ENCODE data around the gene SENP3.
A peak's percentile ranks its signal among the peaks of the same experiment; 100 is the strongest.

SENP3 gene

DNA sequence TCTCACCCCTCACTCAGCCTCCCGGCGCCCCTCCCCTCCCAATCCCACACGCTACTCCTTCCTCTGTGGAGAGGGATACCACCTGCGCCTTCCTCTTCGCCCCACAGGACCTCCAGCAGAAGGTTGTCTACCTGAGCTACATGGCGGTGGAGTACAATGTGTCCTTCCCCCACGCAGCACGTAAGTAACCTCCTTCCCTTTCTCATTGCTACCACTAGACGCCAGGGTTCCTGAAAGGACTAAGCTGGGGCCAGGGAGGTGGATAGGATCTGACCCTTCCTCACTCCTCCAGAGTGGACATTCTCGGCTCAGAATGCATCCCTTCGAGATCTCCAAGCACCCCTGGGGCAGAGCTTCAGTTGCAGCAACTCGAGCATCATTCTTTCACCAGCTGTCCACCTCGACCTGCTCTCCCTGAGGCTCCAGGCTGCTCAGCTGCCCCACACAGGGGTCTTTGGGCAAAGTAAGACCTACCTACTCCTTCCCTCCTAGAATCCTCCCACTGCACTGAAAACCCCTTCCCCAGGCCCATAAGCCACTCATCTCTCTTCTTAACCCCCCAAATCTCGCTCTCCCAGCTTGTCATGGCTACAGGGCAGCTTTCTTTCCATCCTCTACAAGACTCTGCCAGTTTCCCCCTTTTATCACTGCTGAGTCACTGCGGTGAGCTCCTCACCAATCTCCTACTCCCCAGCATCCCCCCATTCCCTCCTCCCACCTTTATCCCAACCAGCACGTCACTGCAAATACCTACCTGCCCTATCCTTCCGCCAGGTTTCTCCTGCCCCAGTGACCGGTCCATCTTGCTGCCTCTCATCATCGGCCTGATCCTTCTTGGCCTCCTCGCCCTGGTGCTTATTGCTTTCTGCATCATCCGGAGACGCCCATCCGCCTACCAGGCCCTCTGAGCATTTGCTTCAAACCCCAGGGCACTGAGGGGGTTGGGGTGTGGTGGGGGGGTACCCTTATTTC lies 19.2 kb downstream of the SENP3 start:
- in situ Hi-C loops (cut with HindIII; ENCODE audit: low pct_ligation_motif_present, low sequenced_read_pairs) = no loop called here
- H3K27ac ChIP-seq = no peak overlapping the region
- DNase-seq = no peak

DNA sequence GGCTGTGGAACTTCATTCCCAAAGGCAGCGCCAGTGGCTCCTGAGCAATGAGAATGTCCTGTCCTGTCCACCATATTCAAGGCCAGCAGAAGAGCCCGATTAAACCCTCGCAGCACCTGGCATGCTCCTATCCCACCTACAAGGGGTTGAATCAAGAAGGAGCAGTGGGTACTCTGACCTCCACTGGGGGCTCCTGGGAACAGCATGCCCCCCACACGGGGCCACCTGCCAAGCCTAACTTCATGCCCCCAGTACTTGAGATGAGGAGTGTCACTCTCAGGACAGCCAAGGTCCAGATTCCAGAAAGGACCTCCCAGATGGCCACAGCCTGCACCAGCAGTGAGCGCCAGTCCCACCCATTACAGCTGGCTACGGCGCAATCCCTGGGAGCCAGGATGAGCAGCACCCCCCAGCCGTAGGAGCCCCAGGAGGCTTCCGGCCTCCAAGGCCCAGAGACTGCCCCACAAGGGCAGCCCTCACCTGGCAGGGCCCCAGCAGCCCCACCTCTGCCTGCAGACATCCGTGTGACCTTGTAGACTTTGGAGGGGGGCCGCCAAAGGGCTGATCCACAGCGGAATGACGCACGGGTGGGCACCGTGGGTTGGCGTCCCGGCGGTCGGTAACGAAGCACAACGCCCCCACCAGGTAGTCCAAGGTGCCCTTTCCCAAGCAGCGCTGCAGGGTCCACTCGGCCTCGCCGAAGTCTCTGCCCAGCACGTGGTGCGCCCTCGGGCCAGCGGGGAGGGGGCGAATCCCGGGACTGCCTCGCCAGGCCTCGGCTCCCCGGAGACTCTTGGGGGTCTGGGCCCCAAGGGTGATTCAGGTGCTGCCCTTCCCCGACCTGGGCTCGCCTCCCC lies 20.9 kb downstream of the SENP3 start:
- peak overlapping the region; percentile 95 for H3K27ac ChIP-seq
- in situ Hi-C loops (cut with HindIII; ENCODE audit: low pct_ligation_motif_present, low sequenced_read_pairs) = no loop called here
- DNase-seq = no peak
- peaks cover 15% of the 10 kb centered on the region for H3K36me3 ChIP-seq (replicated peaks)
- no peaks in the 10 kb centered on the region for H3K27me3 ChIP-seq (replicated peaks)
- H3K4me3 ChIP-seq (ENCODE audit: low read depth, low read length) = peak overlapping the region; percentile 90
- TF ChIP-seq, protein P1, sequence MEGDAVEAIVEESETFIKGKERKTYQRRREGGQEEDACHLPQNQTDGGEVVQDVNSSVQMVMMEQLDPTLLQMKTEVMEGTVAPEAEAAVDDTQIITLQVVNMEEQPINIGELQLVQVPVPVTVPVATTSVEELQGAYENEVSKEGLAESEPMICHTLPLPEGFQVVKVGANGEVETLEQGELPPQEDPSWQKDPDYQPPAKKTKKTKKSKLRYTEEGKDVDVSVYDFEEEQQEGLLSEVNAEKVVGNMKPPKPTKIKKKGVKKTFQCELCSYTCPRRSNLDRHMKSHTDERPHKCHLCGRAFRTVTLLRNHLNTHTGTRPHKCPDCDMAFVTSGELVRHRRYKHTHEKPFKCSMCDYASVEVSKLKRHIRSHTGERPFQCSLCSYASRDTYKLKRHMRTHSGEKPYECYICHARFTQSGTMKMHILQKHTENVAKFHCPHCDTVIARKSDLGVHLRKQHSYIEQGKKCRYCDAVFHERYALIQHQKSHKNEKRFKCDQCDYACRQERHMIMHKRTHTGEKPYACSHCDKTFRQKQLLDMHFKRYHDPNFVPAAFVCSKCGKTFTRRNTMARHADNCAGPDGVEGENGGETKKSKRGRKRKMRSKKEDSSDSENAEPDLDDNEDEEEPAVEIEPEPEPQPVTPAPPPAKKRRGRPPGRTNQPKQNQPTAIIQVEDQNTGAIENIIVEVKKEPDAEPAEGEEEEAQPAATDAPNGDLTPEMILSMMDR (IDR thresholded peaks at IDR 0.05; ENCODE audit: low read depth, low read length, missing control alignments) = no peak

More for the DNA sequence above, 19.2 kb downstream of the SENP3 start:
- H3K36me3 ChIP-seq (replicated peaks) = peaks cover 32% of the 10 kb centered on the region
- no peaks in the 10 kb centered on the region for H3K27me3 ChIP-seq (replicated peaks)
- TF ChIP-seq, protein P1 (IDR thresholded peaks at IDR 0.05; ENCODE audit: low read depth, low read length, missing control alignments) = no peak
- H3K4me3 ChIP-seq (ENCODE audit: low read depth, low read length) = no peak overlapping the region

DNA sequence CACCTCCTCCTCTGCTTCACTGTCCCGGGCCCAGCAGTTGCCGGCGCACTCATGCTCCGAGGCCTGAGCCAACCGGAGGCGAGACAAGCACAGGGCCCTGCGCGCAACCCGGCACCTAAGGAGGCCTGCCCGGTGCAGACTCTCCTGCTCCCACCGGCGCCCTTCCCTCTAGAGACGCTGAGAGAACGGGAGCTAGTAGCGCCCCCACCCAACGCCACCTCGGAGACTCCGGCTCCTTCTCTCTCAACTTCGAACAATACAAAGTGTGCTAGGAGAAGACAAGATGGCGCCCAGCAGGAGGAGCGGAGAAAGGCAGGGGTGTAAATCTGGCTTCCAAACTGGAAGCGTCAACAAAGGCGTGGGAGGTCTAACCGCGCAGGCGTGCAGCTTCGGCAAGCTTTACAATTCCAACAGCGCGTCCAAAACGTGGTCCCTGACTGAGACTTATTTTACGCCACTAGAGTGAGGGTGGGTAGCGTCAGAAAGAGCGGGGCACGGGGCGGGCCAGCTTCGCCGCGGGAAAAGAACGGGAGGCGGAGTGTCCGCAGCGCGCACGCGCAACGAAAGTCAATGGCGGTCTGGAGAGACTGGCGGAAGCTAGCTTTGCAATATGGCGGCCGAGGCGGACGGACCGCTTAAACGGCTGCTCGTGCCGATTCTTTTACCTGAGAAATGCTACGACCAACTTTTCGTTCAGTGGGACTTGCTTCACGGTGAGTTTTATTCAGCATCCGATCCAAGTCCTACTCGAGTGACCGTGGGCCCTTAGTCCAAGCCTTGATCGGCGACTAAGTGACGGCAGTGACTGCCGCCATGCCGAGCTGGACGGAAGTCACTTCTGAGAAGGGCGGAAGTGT lies 21.8 kb downstream of the SENP3 start, which contains the start of gene MPDU1:
Gene MPDU1, plus strand, starts transcription at position 600 of the 857 bp plus-strand sequence. Its CDS starts 11 bp downstream, at position 611.
- TF ChIP-seq, protein P1 (IDR thresholded peaks at IDR 0.05; ENCODE audit: low read depth, low read length, missing control alignments) = no peak
- H3K27me3 ChIP-seq (replicated peaks) = no peaks in the 10 kb centered on the region
- in situ Hi-C loops (cut with HindIII; ENCODE audit: low pct_ligation_motif_present, low sequenced_read_pairs) = no loop called here
- peak; percentile 92 for DNase-seq
- peaks cover 8% of the 10 kb centered on the region for H3K36me3 ChIP-seq (replicated peaks)
- peak within 1 kb of the TSS; percentile 95 for H3K27ac ChIP-seq
- peak within 1 kb of the TSS; percentile 90 for H3K4me3 ChIP-seq (ENCODE audit: low read depth, low read length)

DNA sequence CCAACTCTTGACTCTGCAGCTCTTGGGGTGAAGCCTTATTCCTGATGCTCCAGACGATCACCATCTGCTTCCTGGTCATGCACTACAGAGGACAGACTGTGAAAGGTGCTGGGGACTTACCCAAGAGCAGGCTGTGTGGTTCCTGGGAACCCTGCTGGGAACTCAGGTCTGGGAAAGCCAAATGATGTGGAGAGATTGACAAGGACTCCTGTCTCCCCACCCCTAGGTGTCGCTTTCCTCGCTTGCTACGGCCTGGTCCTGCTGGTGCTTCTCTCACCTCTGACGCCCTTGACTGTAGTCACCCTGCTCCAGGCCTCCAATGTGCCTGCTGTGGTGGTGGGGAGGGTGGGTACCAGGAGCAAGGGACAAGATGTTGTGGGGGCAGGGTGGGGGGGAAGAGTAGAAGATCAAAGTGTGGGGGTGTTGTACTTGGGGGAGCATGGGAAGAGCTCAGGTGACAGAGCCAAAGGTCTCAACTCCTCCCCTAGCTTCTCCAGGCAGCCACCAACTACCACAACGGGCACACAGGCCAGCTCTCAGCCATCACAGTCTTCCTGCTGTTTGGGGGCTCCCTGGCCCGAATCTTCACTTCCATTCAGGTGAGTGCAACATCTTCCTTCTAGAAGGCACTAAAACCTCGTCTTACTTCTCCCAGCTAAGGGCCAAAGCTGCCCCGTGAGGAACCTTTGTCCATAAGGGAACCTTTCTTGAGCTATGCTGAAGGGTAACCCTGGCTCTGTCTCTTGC lies 25.1 kb downstream of the SENP3 start:
- H3K36me3 ChIP-seq (replicated peaks) = peaks cover 21% of the 10 kb centered on the region
- in situ Hi-C loops (cut with HindIII; ENCODE audit: low pct_ligation_motif_present, low sequenced_read_pairs) = no loop called here

More for the DNA sequence above, 25.1 kb downstream of the SENP3 start:
- TF ChIP-seq, protein P1 (IDR thresholded peaks at IDR 0.05; ENCODE audit: low read depth, low read length, missing control alignments) = peak; percentile 49
- no peak for DNase-seq
- Histone ChIP-seq H3K27me3 (replicated peaks) (no peaks in the 10 kb centered on the region), H3K4me3 (ENCODE audit: low read depth, low read length) (no peak overlapping the region), H3K27ac (peak overlapping the region; percentile 23)

Data from brain microvascular endothelial cell (primary cell).